NCI-H2107 treated with DMSO at 0.1 percent for 48 hours (cell line): ENCODE results near the gene AWAT2.

ENCODE experiments used
- DNase-seq: peaks from one replicate; lab custom pipeline; 2025; ENCODE audit not compliant: unreplicated experiment; lab: John Stamatoyannopoulos, UW

The AWAT2 gene, protein sequence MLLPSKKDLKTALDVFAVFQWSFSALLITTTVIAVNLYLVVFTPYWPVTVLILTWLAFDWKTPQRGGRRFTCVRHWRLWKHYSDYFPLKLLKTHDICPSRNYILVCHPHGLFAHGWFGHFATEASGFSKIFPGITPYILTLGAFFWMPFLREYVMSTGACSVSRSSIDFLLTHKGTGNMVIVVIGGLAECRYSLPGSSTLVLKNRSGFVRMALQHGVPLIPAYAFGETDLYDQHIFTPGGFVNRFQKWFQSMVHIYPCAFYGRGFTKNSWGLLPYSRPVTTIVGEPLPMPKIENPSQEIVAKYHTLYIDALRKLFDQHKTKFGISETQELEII

DNA sequence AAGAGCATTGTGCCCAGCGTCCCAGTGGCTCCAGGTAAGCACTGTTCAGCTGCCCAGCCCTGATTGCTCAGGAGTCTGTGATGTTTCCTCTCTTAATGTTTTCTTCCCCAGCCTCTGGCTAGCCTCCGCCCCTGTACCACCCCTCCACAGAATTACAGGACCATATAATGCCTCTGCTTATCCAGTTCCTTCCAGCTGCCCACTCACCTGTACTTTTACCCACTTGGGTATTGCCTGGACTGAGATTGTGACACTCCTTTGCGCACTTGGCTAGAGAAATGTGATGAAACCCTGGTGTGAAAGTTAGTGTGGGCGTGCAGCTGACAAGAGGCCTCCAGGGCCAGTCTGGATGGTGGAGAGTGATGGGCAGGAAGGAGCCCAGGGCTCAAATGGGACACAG lies at the start of gene AWAT2:
TSS of gene AWAT2 (minus strand) at position 14 of the 400 bp plus-strand sequence. CDS start at position 8, 6 bp downstream.
- DNase-seq: no peak

- DNase-seq: no peak
These were observed 46.3 kb upstream of the AWAT2 start for GRCh38 chrX:70096052-70096451.

DNA sequence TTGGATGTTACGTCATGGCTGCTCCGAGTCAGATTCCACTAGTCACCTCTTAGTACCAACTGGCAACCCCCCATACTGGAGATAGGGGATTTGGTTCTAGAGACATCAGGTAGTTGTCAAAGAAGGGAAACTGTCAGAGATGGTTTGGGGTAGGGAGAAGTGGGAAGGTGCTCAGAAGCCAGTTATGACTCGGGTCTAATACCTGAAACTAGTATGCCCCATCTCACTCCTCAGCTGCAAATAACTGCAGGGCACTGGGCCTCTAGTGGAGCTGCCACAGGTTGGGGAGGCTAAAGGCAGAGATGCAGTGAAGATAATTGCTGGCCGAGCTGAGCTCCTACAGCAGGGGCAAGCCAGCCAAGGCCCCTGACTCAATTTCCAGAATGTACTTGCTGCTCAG lies 42.5 kb upstream of the AWAT2 start:
- DNase-seq: no peak

DNA sequence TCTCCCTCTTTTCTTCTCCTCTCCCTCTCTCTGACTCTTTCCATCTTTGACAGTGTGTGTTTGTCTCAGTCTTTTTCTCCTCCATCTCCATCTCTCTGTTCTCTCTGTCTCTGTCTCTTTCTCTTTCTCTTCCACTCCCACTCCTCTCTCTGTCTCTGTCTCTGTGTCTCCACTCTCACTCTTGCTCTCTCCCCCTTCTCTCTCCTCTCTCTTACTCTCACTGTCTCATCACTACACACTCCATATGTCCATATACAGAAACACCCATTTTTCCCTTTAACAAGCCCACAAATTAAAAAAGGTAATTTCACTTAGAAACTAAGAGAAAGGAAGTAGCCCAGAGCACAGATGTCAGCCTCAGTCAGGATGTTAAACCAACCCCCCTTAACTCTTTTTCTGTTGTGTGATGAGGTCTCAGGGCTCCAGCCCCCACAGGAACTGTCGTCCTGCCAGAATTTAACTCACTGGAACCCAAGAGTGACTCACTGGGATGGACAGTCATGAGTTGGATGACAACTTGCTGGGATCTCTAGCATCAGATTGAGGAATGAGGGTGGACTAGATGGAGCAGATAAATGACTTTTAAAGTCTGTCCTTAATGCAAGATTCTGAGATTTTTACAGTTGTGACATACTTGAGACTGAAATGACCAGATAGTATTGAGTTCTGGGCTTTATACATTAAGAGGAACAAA lies 40.0 kb upstream of the AWAT2 start:
- DNase-seq: no peak

- DNase-seq: no peak
These were observed 39.0 kb upstream of the AWAT2 start for GRCh38 chrX:70088751-70089150.

GRCh38 chrX:70087857-70088630 lies 38.3 kb upstream of the AWAT2 start:
- no peak for DNase-seq

GRCh38 chrX:70084592-70085240 lies 35.0 kb upstream of the AWAT2 start:
- DNase-seq: no peak

- no peak for DNase-seq
These were observed 33.0 kb upstream of the AWAT2 start for GRCh38 chrX:70082723-70083122.

DNA sequence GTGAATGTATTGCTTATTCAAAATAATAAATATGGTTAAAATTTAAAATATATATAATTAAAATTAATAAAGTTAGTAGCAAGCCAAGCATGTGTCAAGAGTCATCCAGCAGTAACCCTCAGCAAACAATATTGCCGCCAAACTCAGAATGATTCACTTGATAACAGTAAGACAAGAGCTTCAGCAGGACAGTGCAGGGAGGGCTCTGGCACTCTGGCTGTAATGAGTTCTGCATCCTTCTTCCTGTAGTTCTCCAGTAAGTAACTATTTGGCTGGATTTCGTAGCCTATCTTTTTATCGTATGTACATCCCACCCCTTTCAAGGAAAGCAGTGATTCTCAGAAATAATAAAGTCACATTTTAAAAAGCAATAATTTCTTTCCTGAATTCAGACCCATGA lies 30.1 kb upstream of the AWAT2 start:
- DNase-seq: no peak

GRCh38 chrX:70079297-70079696 lies 29.6 kb upstream of the AWAT2 start:
- DNase-seq: no peak

DNA sequence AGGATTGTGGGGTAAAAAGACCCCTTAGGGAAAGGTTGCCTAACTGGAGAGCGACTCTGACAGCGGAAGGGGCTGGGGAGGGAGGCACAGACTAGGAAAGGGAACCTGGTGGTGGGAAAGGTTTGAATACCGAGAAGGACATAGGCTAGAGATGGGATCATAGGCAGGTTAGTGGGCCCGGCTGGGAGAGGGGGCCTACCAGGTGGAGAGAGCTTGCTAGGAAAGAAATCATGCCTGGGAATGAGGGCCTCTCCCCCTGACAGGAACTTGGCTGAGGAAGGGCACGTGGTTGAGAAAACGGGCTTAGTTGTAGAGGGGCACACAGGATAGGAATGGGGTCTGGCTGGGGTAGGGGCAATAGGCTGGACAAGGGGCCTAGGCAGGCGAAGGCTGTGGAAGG lies 16.9 kb upstream of the AWAT2 start:
- DNase-seq: no peak

DNA sequence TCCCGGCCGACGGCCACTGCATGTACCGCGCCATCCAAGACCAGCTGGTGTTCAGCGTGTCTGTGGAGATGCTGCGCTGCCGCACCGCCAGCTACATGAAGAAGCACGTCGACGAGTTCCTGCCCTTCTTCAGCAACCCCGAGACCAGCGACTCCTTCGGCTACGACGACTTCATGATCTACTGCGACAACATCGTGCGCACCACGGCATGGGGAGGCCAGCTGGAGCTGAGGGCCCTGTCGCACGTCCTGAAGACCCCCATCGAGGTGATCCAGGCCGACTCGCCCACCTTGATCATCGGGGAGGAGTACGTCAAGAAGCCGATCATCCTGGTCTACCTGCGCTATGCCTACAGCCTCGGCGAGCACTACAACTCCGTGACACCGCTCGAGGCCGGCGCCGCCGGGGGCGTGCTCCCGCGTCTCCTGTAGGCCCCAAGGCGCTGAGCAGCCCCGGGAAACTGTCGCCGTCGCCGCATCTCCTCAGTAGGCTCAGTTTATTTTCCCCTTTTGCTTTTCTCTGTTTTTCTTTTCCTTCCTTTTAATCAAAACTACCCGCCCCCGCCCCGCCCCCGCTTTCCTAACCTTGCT lies 13.3 kb upstream of the AWAT2 start:
- DNase-seq: no peak

DNA sequence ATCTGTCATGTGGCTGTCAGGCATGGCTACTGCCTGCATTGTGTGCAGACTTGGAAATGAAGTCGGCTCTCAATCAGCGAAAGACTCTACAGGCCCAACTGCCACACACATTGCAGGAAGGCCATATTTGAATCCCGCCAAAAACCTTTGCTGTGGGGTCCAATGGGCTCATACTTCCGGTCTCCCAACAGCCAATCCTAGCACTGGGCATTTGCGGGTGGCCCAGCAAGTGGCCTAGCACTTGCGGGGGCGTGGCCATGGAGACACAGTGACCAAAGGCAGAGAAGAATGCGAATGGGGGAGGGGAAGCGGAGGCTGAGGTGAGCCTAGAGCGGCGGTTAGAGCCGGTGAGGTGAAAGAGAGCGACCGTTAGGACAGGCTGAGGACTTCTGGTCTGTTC lies 12.3 kb upstream of the AWAT2 start, which contains the start of gene OTUD6A:
TSS of gene OTUD6A (plus strand) at position 382 of the 400 bp plus-strand sequence. CDS start 68 bp downstream, outside the sequence.
- DNase-seq: no peak

GRCh38 chrX:70054391-70054790 lies 4.7 kb upstream of the AWAT2 start:
- no peak for DNase-seq

- DNase-seq: no peak
These were observed 3.3 kb upstream of the AWAT2 start for GRCh38 chrX:70052895-70053615.

DNA sequence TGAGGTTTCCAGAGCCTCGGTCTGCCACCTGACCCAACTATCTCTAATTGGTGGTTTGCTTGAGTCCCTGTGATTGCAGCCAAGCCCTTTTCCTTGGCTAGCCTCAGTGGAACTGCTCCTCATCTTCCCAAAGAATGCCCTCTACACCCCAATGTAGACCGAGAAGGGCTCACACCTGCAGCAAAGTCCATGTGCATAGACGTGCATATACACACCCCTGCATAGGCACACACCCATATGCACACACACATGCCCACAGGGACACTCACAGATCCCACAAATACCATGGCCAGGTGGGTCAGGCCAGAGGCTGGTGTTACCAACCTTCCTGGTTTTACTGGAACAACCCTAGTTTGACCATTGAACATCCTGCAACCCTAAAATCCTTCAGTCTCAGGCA lies 332 bp downstream of the AWAT2 start:
- DNase-seq: no peak

DNA sequence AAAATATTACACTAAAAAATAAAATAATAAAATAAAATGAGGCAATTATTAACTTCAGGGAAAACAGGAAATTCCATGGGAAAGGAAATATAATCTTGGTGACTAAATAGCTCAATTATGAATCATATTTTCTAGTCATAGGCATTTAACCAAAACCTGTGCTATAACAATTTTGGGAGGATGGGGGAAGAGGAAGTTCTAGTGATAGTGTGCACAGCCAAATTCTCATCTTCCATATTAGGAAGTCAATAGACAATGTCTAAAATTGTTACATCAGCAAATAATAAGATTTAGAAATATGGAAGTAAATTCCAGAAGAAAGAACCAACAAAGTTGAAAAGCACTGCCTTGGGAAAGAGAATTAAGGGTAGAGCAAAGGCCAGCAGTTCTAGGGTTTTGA lies 2.8 kb downstream of the AWAT2 start:
- DNase-seq: no peak

- DNase-seq: no peak
These were observed 5.0 kb downstream of the AWAT2 start for GRCh38 chrX:70044541-70045245.

DNA sequence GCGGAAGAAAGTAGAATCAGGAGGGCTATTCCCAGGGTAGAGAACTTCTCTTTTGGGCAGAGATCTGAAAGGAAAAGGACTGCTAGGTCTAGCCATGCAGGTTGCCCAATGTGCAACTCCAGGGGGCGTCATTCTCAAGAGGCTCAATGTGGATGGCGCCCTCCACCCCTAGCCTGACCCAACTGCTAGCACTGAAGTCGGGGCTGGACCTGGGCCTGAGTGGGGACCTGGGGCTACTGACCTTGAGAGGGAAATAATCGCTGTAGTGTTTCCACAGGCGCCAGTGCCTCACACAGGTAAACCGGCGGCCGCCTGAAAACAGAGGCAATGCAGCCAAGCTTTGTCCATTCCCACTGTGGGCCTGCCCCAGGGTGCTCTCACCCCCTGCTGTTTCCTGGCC lies 6.1 kb downstream of the AWAT2 start:
- no peak for DNase-seq
